ENCODE data around the gene POLR2J2.
"Not testable (repeated sequence)": the region's sequence is repeated elsewhere in the genome, so short reads cannot be mapped to it uniquely, and the experiment has no call there.

The POLR2J2 gene

GRCh38 chr7:102671956-102672307 is 469 bp upstream of the POLR2J2 start:
- DNase-seq = not testable (repeated sequence)

- not testable (repeated sequence) for DNase-seq
Observed at GRCh38 chr7:102667523-102667922, 3.9 kb downstream of the POLR2J2 start.

- DNase-seq = not testable (repeated sequence)
Observed at GRCh38 chr7:102666850-102667249, 4.6 kb downstream of the POLR2J2 start.

GRCh38 chr7:102664765-102665164 is 6.7 kb downstream of the POLR2J2 start:
- DNase-seq = not testable (repeated sequence)

GRCh38 chr7:102649924-102650323 is 21.5 kb downstream of the POLR2J2 start, which contains the start of gene SPDYE2B:
SPDYE2B (plus strand) TSS chr7:102650319; CDS start chr7:102652349, 2,030 bp downstream.
- DNase-seq = not testable (repeated sequence)

- not testable (repeated sequence) for DNase-seq
Observed at GRCh38 chr7:102647813-102648212, 23.6 kb downstream of the POLR2J2 start.

- DNase-seq = not testable (repeated sequence)
Observed at GRCh38 chr7:102643404-102643803, 28.1 kb downstream of the POLR2J2 start.

GRCh38 chr7:102642691-102643090 is 28.8 kb downstream of the POLR2J2 start, which contains the start of gene UPK3BL1:
UPK3BL1 (minus strand) TSS chr7:102642791; CDS start chr7:102642741, 50 bp downstream.
- not testable (repeated sequence) for DNase-seq

- DNase-seq = not testable (repeated sequence)
Observed at GRCh38 chr7:102638848-102639247, 32.6 kb downstream of the POLR2J2 start.

GRCh38 chr7:102636956-102637355 is 34.5 kb downstream of the POLR2J2 start:
- not testable (repeated sequence) for DNase-seq

GRCh38 chr7:102635354-102635753 is 36.1 kb downstream of the POLR2J2 start:
- DNase-seq = not testable (repeated sequence)

GRCh38 chr7:102634299-102634698 is 37.2 kb downstream of the POLR2J2 start:
- not testable (repeated sequence) for DNase-seq

- DNase-seq = not testable (repeated sequence)
Observed at GRCh38 chr7:102630622-102631021, 40.8 kb downstream of the POLR2J2 start.

- not testable (repeated sequence) for DNase-seq
Observed at GRCh38 chr7:102627271-102627904, 44.1 kb downstream of the POLR2J2 start.

- not testable (repeated sequence) for DNase-seq
Observed at GRCh38 chr7:102618122-102618521, 53.3 kb downstream of the POLR2J2 start.

- DNase-seq = not testable (repeated sequence)
Observed at GRCh38 chr7:102616507-102617125, 54.8 kb downstream of the POLR2J2 start, which contains the start of gene RASA4. RASA4 (minus strand) TSS chr7:102616756; CDS start chr7:102616689, 67 bp downstream.

Measured in nucleus accumbens (tissue), 56 donors.